K562 (cell line): Measurements from ENCODE around the gene NFIB. TPM values are rescaled to one million over a fixed set of nuclear protein-coding genes. Genes with fewer than 3 reads are reported as not detected.

ENCODE experiments used
- ATAC-seq: fragments of 200-7000 bp; cut with Tn5 transposase; 3 replicates; pipeline ENCODE4 v1.9.1; 2020; ENCODE audit warnings: moderate library complexity
- BruUV-seq: library from RNA; stranded (reverse); fragments of 400-500 nt; replicated peaks from 2 replicates; lab custom pipeline; 2021; lab: Mats Ljungman, UMichigan
- CTCF ChIA-PET: fragments of 300-600 bp; formaldehyde crosslinking; extraction: SDS; loops from one replicate; lab custom pipeline; 2021; ENCODE audit warnings: low intra/inter-chr PET ratio; lab: Yijun Ruan, JAX
- POLR2A ChIA-PET: fragments of 300-600, 350-650 bp; sonication (Branson Sonifier 250); formaldehyde crosslinking; extraction: SDS; loops from one replicate; lab custom pipeline; 2021; ENCODE audit warnings: antibody characterized with exemption, inconsistent platforms; lab: Yijun Ruan, JAX
- DNase-seq, 4 experiments: peaks; one replicate each; pipeline versions ENCODE4 v3.0.0 to v3.0.0-alpha.2; 2011 to 2018; ENCODE audit warnings: low spot score in 3 of 4, mixed read lengths in 3 of 4; ENCODE audit errors: extremely low read depth in 1 of 4
- FAIRE-seq: peaks from 2 replicates; lab custom pipeline; 2011; peaks lifted over from hg19 to GRCh38; lab: Jason Lieb, UNC
- H2AFZ ChIP-seq: 2 replicates; pipeline ENCODE4 v1.6.0; 2011; ENCODE audit warnings: low read depth, low read length, control low read depth, inconsistent platforms
- H3K27ac ChIP-seq: fragments of 200-600 bp; 3 replicates; pipeline ENCODE4 v1.8.0; 2011; ENCODE audit warnings: low read depth, mild to moderate bottlenecking, control low read depth, inconsistent platforms, low read length, moderate library complexity, mixed read lengths; ENCODE audit errors: extremely low read depth
- H3K27me3 ChIP-seq, 2 experiments: fragments of 300-600 bp in 1 of 2; 2 replicates in 1 of 2; 3 replicates in 1 of 2; pipeline versions ENCODE4 v1.6.0 to v1.8.0; 2011; ENCODE audit warnings: inconsistent platforms in 2 of 2, low read length in 2 of 2, mild to moderate bottlenecking in 1 of 2, mixed read lengths in 1 of 2, moderate library complexity in 1 of 2; ENCODE audit not compliant: control insufficient read depth in 2 of 2, insufficient read depth in 2 of 2
- H3K36me3 ChIP-seq: fragments of 300-600 bp; 3 replicates; pipeline ENCODE4 v1.8.0; 2011; ENCODE audit warnings: mild to moderate bottlenecking, low read length, inconsistent platforms; ENCODE audit not compliant: control insufficient read depth, insufficient read depth
- H3K4me1 ChIP-seq, 2 experiments: fragments of 200-600 bp in 1 of 2; replicated peaks in 1 of 2; 2 replicates in 1 of 2; 3 replicates in 1 of 2; pipeline versions ENCODE4 v1.5.1 to v1.8.0; 2011; ENCODE audit warnings: inconsistent platforms in 2 of 2, low read length in 2 of 2, mild to moderate bottlenecking in 1 of 2, mixed read lengths in 1 of 2, moderate library complexity in 1 of 2; ENCODE audit not compliant: control insufficient read depth in 2 of 2, insufficient read depth in 2 of 2
- H3K4me2 ChIP-seq: 2 replicates; pipeline ENCODE4 v1.6.1; 2011; ENCODE audit warnings: low read length, control low read depth, inconsistent platforms, mixed read lengths; ENCODE audit not compliant: insufficient read depth
- H3K4me3 ChIP-seq: fragments of 200-600 bp; sonication (generic), shearing (Covaris generic); 2 replicates; pipeline ENCODE4 v1.5.1; 2016; ENCODE audit warnings: control low read depth, inconsistent platforms
- H3K79me2 ChIP-seq: fragments of 200-600 bp; 3 replicates; pipeline ENCODE4 v1.8.0; 2011; ENCODE audit warnings: low read length, inconsistent platforms; ENCODE audit not compliant: control insufficient read depth, insufficient read depth
- H3K9ac ChIP-seq, 2 experiments: 2 replicates each; pipeline versions ENCODE4 v1.6.0 to v1.6.1; 2011; ENCODE audit warnings: low read depth in 2 of 2, low read length in 2 of 2, control low read depth in 1 of 2, inconsistent platforms in 1 of 2, mild to moderate bottlenecking in 1 of 2, mixed read lengths in 1 of 2; ENCODE audit not compliant: insufficient read depth in 1 of 2
- H3K9me1 ChIP-seq: one replicate; pipeline ENCODE4 v1.6.0; 2011; ENCODE audit warnings: inconsistent platforms, mild to moderate bottlenecking, low read length, moderate library complexity; ENCODE audit not compliant: control insufficient read depth, insufficient read depth
- H3K9me3 ChIP-seq: replicated peaks from 2 replicates; pipeline ENCODE4 v1.5.1; 2011; ENCODE audit warnings: low read depth, low read length, inconsistent platforms; ENCODE audit not compliant: control insufficient read depth, insufficient read depth
- H4K20me1 ChIP-seq: replicated peaks from 2 replicates; pipeline ENCODE4 v1.6.1; 2011; ENCODE audit warnings: low read length, inconsistent platforms, mixed read lengths; ENCODE audit not compliant: control insufficient read depth, insufficient read depth
- CBFA2T2 ChIP-seq: fragments of 450-650 bp; conservative IDR thresholded peaks from 2 replicates; pipeline ENCODE4 v1.6.1; 2017; ENCODE audit warnings: mild to moderate bottlenecking
- NFYB ChIP-seq: IDR thresholded peaks from 2 replicates; pipeline ENCODE4 v1.6.1; 2011; ENCODE audit warnings: mild to moderate bottlenecking, moderate library complexity; ENCODE audit not compliant: insufficient read length; ENCODE audit errors: extremely low read depth
- SMC3 ChIP-seq: conservative IDR thresholded peaks from 2 replicates; pipeline ENCODE4 v1.6.1; 2011; ENCODE audit warnings: low read depth, low read length, improper control_type of control experiment; ENCODE audit not compliant: insufficient read depth
- ZNF184 ChIP-seq: sonication (generic); formaldehyde crosslinking; IDR thresholded peaks from 2 replicates; pipeline ENCODE4 v1.5.0; 2020; ENCODE audit warnings: missing genetic modification reagents
- ZNF764 ChIP-seq: fragments of 250-450 bp; sonication (Bioruptor Pico); IDR thresholded peaks from 2 replicates; pipeline ENCODE4 v1.4.0; 2020; ENCODE audit warnings: low read depth, mild to moderate bottlenecking, moderate library complexity
- ZSCAN32 ChIP-seq: fragments of 450-650 bp; formaldehyde crosslinking; IDR thresholded peaks from 2 replicates; pipeline ENCODE4 v1.4.0; 2020; ENCODE audit warnings: mild to moderate bottlenecking, moderate library complexity
- WGBS: fragments of 100-300 bp; shearing (Covaris generic); methylation state at CpG from one replicate; pipeline ENCODE4 v1.1.6; 2016; ENCODE audit warnings: low coverage, mixed read lengths; ENCODE audit not compliant: insufficient coverage; ENCODE audit errors: missing lambda C conversion rate; 5-methylcytosine and 5-hydroxymethylcytosine counted together
- in situ Hi-C: fragments of 300-500 bp; cut with MboI; formaldehyde crosslinking; loops from 4 replicates; pipeline ENCODE4 v1.15.0; 2018; ENCODE audit warnings: inconsistent platforms, mixed read lengths
- intact Hi-C: fragments of 100-400 bp; cut with micrococcal nuclease; formaldehyde crosslinking; loops from 2 replicates; pipeline ENCODE4 v1.14.2; 2022
- polyA plus RNA-seq, 8 experiments: library from polyadenylated mRNA; depleted of rRNA in 4 of 8; stranded (reverse) in 5 of 8; unstranded in 3 of 8; fragments of >200 nt; fragmentation: Nextera tagmentation in 2 of 8; fragmentation: Illumina TruSeq in 1 of 8; extraction: Ambion mirVana in 2 of 8; extraction: Trizol in 1 of 8; gene quantifications; 2 replicates each; pipeline versions ENCODE4 v1.2.1 to v1.2.3, GENCODE V29; 2011 to 2014; ENCODE audit warnings: inconsistent platforms in 1 of 8, missing spikeins in 1 of 8
- total RNA-seq, 7 experiments: library from RNA; depleted of rRNA in 6 of 7; stranded (reverse); fragments of >200 nt in 6 of 7; fragmentation: Illumina TruSeq in 2 of 7; extraction: Trizol in 2 of 7; gene quantifications; 2 replicates each; pipeline versions ENCODE4 v1.2.1 to v1.2.3, GENCODE V29; 2011 to 2021; ENCODE audit warnings: low replicate concordance in 1 of 7
- TF ChIP-seq, protein P1 (sequence below), 2 experiments: fragments of 450-650 bp in 1 of 2; sonication (generic) in 1 of 2; formaldehyde crosslinking in 1 of 2; IDR thresholded peaks in 1 of 2; conservative IDR thresholded peaks in 1 of 2; 2 replicates each; pipeline versions ENCODE4 v1.6.1 to v1.8.1; 2016 to 2023; ENCODE audit warnings: mild to moderate bottlenecking in 2 of 2, moderate library complexity in 2 of 2, inconsistent platforms in 1 of 2, missing genetic modification reagents in 1 of 2
- TF ChIP-seq, protein P2 (sequence below), 2 experiments: IDR thresholded peaks; 2 replicates each; pipeline ENCODE4 v1.6.1; 2011; ENCODE audit warnings: borderline replicate concordance in 1 of 2, control low read depth in 1 of 2, low read depth in 1 of 2, low read length in 1 of 2, mild to moderate bottlenecking in 1 of 2, mixed read lengths in 1 of 2, moderate library complexity in 1 of 2; ENCODE audit not compliant: insufficient read depth in 1 of 2, insufficient read length in 1 of 2, poor library complexity in 1 of 2, severe bottlenecking in 1 of 2; ENCODE audit errors: extremely low read depth in 1 of 2
- TF ChIP-seq, protein P3 (sequence below): sonication (generic); formaldehyde crosslinking; IDR thresholded peaks from 2 replicates; pipeline ENCODE4 v1.8.0; 2022; ENCODE audit warnings: mild to moderate bottlenecking, missing genetic modification reagents, borderline replicate concordance

The NFIB gene
- total and polyA plus RNA-seq, 9 of the 15 experiments (the other 6 are each of a cell fraction or from before 2014, with no cell fraction given), result 1.2 to 3.3 (median 1.9) TPM

DNA sequence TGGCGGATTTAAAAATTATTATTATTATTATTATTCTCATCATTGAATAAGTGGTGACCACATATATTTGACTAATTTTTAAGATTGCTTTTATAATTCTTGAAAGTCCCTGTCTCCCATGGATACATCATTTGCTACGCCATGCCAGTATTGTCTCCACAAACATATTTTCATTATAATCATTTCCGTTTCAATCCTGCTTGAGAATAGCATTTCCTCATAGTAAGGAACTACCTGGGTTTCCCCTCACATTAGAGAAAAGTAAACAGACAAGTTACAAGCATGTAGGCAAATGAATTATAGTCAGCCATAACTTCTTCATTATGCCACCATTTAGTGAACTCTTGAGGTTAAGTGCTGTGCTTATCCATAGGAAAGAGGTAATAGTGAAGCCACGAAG, 276.6 kb downstream of the NFIB start:
- in situ Hi-C loops, result no loop called here
- TF ChIP-seq ZNF184 (CRISPR knock-in tag) (no peak), CBFA2T2 (no peak), SMC3 (no peak), ZNF764 (CRISPR knock-in tag) (no peak), NFYB (no peak), ZSCAN32 (CRISPR knock-in tag) (no peak)
- TF ChIP-seq, protein P1, sequence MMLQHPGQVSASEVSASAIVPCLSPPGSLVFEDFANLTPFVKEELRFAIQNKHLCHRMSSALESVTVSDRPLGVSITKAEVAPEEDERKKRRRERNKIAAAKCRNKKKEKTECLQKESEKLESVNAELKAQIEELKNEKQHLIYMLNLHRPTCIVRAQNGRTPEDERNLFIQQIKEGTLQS (IDR thresholded peaks at IDR 0.05), result no peak
- TF ChIP-seq, protein P1 (CRISPR knock-in tag; conservative IDR thresholded peaks at IDR 0.05), result no peak
- TF ChIP-seq, protein P2, sequence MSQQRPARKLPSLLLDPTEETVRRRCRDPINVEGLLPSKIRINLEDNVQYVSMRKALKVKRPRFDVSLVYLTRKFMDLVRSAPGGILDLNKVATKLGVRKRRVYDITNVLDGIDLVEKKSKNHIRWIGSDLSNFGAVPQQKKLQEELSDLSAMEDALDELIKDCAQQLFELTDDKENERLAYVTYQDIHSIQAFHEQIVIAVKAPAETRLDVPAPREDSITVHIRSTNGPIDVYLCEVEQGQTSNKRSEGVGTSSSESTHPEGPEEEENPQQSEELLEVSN (IDR thresholded peaks at IDR 0.05; ENCODE audit: borderline replicate concordance in 1 of 2, extremely low read depth in 1 of 2, insufficient read depth in 1 of 2, insufficient read length in 1 of 2, low read depth in 1 of 2, low read length in 1 of 2, poor library complexity in 1 of 2, severe bottlenecking in 1 of 2), result no peak
- TF ChIP-seq, protein P3, sequence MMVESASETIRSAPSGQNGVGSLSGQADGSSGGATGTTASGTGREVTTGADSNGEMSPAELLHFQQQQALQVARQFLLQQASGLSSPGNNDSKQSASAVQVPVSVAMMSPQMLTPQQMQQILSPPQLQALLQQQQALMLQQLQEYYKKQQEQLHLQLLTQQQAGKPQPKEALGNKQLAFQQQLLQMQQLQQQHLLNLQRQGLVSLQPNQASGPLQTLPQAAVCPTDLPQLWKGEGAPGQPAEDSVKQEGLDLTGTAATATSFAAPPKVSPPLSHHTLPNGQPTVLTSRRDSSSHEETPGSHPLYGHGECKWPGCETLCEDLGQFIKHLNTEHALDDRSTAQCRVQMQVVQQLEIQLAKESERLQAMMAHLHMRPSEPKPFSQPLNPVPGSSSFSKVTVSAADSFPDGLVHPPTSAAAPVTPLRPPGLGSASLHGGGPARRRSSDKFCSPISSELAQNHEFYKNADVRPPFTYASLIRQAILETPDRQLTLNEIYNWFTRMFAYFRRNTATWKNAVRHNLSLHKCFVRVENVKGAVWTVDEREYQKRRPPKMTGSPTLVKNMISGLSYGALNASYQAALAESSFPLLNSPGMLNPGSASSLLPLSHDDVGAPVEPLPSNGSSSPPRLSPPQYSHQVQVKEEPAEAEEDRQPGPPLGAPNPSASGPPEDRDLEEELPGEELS (CRISPR knock-in tag), result no peak

More for the DNA sequence above, 276.6 kb downstream of the NFIB start:
- H3K27ac ChIP-seq, result no peak overlapping the region
- no peak for ATAC-seq
- no peaks in the 10 kb centered on the region for H3K4me1 ChIP-seq
- intact Hi-C loops, result no loop called here
- no peak overlapping the region for H3K4me2 ChIP-seq
- H3K9me1 ChIP-seq, result no peaks in the 10 kb centered on the region
- H3K4me3 ChIP-seq, result no peak overlapping the region
- no peak for FAIRE-seq
- peaks cover 0 to 9% of the 10 kb centered on the region in 2 experiments; a peak in 1 of 5 replicates for H3K27me3 ChIP-seq
- no peaks in the 10 kb centered on the region for H3K79me2 ChIP-seq
- no peaks in the 10 kb centered on the region for H3K36me3 ChIP-seq
- WGBS, result 4% methylated on average over 4 of the region's 4 CpGs
- BruUV-seq, result no TSS peak
- H3K9ac ChIP-seq, result no peak overlapping the region
- no peaks in the 10 kb centered on the region for H3K9me3 ChIP-seq
- POLR2A ChIA-PET, result no interaction called here
- DNase-seq, result no peak
- no peaks in the 10 kb centered on the region for H4K20me1 ChIP-seq
- CTCF ChIA-PET, result no interaction called here
- no peak overlapping the region for H2AFZ ChIP-seq
